ENCODE data around the gene ETS1. TPM values are rescaled to one million over a fixed set of nuclear protein-coding genes. Genes with fewer than 3 reads are reported as not detected.

Gene ETS1
- total RNA-seq, 2 experiments from 2014 or later: 203 to 466 TPM

DNA sequence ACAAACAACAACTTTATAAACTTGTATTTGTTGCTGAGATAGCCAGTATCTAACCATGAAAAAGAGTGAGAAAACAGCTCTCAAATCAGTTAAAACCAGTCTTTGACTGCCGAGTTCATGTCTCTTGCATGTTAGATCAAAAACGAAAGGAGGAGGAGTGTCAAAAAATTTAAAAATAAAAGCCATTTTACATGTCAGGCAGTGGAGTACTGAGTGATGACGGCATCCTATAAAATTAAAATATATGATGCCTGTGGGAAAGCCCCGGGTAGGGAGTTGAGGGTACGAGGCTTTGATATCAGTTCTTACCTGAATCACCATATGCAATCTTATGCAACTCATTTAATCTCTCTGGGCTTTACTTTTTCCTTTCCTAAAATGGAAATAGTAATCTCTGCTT, 117.3 kb downstream of the ETS1 start:
- TF ChIP-seq CTCF (conservative IDR thresholded peaks at IDR 0.05; ENCODE audit: low read length): no peak
- no peak for TF ChIP-seq EZH2phosphoT487 (IDR thresholded peaks at IDR 0.05; ENCODE audit: borderline replicate concordance, low read depth, low read length)
- CTCF ChIA-PET (ENCODE audit: unreplicated experiment): no interaction called here
- Histone ChIP-seq H3K9me3 (ENCODE audit: low read length) (no peaks in the 10 kb centered on the region), H2AFZ (ENCODE audit: low read length) (no peak overlapping the region), H3K27ac (ENCODE audit: low read depth, low read length, poor library complexity, severe bottlenecking) (peak overlapping the region; percentile 98), H3K79me2 (ENCODE audit: insufficient read depth, low read depth, low read length) (peaks cover 83% of the 10 kb centered on the region), H3K4me1 (ENCODE audit: insufficient read depth, low read length, poor library complexity, severe bottlenecking) (peaks cover 100% of the 10 kb centered on the region), H3K4me3 (ENCODE audit: low read depth, low read length, poor library complexity, severe bottlenecking) (peak overlapping the region; percentile 52), H3K36me3 (ENCODE audit: insufficient read depth, low read length) (peaks cover 91% of the 10 kb centered on the region), H4K20me1 (ENCODE audit: insufficient read depth, low read length) (no peaks in the 10 kb centered on the region), H3K4me2 (ENCODE audit: low read length) (peak overlapping the region; percentile 67), H3K9me2 (ENCODE audit: insufficient read depth, low read length) (no peaks in the 10 kb centered on the region)
- intact Hi-C loops (cut with micrococcal nuclease; ENCODE audit: unreplicated experiment): loop anchor here (5.0 kb wide), 2 partner anchors 372 to 1692 kb away; no protein-coding TSS in a partner anchor
- DNase-seq (ENCODE audit: low spot score): peak; percentile 44
- no TSS peak for BruUV-seq (replicated peaks)
- POLR2A ChIA-PET: interaction anchor here (0.5 to 5.3 kb wide), 11 partner anchors 48 to 161 kb away, joined by 3 to 37 read pairs (median 8); no protein-coding TSS in a partner anchor

- H3K79me2 ChIP-seq (ENCODE audit: insufficient read depth, low read depth, low read length): peaks cover 83% of the 10 kb centered on the region
- peak overlapping the region; percentile 67 for H3K4me2 ChIP-seq (ENCODE audit: low read length)
- ChIA-PET POLR2A (interaction anchor here (0.8 to 3.4 kb wide), 28 partner anchors 8 to 375 kb away, joined by 3 to 37 read pairs (median 4); no protein-coding TSS in a partner anchor), CTCF (ENCODE audit: unreplicated experiment) (interaction anchor here (0.6 to 0.9 kb wide), 2 partner anchors 71 to 81 kb away, joined by 3 to 4 read pairs; no protein-coding TSS in a partner anchor)
- no peak overlapping the region for H2AFZ ChIP-seq (ENCODE audit: low read length)
- TF ChIP-seq EZH2phosphoT487 (IDR thresholded peaks at IDR 0.05; ENCODE audit: borderline replicate concordance, low read depth, low read length) (no peak), CTCF (conservative IDR thresholded peaks at IDR 0.05; ENCODE audit: low read length) (peak; percentile 71)
- H3K9me3 ChIP-seq (ENCODE audit: low read length): no peaks in the 10 kb centered on the region
- H3K36me3 ChIP-seq (ENCODE audit: insufficient read depth, low read length): peaks cover 91% of the 10 kb centered on the region
- intact Hi-C loops (cut with micrococcal nuclease; ENCODE audit: unreplicated experiment): loop anchor here (1.0 kb wide), 4 partner anchors 8 to 161 kb away; no protein-coding TSS in a partner anchor
- peaks cover 100% of the 10 kb centered on the region for H3K4me1 ChIP-seq (ENCODE audit: insufficient read depth, low read length, poor library complexity, severe bottlenecking)
- no peaks in the 10 kb centered on the region for H4K20me1 ChIP-seq (ENCODE audit: insufficient read depth, low read length)
- peak; percentile 97 for DNase-seq (ENCODE audit: low spot score)
- H3K4me3 ChIP-seq (ENCODE audit: low read depth, low read length, poor library complexity, severe bottlenecking): peak overlapping the region; percentile 52
- peak overlapping the region; percentile 98 for H3K27ac ChIP-seq (ENCODE audit: low read depth, low read length, poor library complexity, severe bottlenecking)
- BruUV-seq (replicated peaks): no TSS peak
- H3K9me2 ChIP-seq (ENCODE audit: insufficient read depth, low read length): no peaks in the 10 kb centered on the region
Measured at GRCh38 chr11:128469220-128469619, 118.1 kb downstream of the ETS1 start.

DNA sequence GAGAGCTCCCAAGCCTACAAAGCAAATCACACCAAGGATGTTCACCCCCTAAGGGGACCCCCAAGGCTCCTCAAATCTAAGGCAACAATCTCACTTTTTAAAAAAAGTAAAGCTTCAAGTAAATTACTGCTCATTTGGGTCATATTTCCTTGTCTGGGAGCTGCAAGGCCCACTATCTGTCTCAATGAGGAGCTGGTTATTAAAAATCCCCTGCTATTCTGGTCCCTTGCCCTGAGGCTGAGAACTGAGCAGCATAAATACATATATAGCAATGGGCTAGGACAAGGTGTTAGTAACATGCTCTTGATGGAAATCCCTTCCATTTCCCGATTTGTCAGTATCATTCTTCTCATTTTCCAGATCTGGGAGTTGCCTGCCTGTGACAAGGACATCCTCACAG, 119.2 kb downstream of the ETS1 start:
- Histone ChIP-seq H3K27ac (ENCODE audit: low read depth, low read length, poor library complexity, severe bottlenecking) (peak overlapping the region; percentile 98), H3K79me2 (ENCODE audit: insufficient read depth, low read depth, low read length) (peaks cover 85% of the 10 kb centered on the region), H3K4me1 (ENCODE audit: insufficient read depth, low read length, poor library complexity, severe bottlenecking) (peaks cover 100% of the 10 kb centered on the region), H3K4me2 (ENCODE audit: low read length) (peak overlapping the region; percentile 67), H3K9me3 (ENCODE audit: low read length) (no peaks in the 10 kb centered on the region), H2AFZ (ENCODE audit: low read length) (no peak overlapping the region), H4K20me1 (ENCODE audit: insufficient read depth, low read length) (no peaks in the 10 kb centered on the region), H3K4me3 (ENCODE audit: low read depth, low read length, poor library complexity, severe bottlenecking) (peak overlapping the region; percentile 30), H3K9me2 (ENCODE audit: insufficient read depth, low read length) (no peaks in the 10 kb centered on the region), H3K36me3 (ENCODE audit: insufficient read depth, low read length) (peaks cover 91% of the 10 kb centered on the region)
- ChIA-PET CTCF (ENCODE audit: unreplicated experiment) (interaction anchor here (0.8 to 0.9 kb wide), 2 partner anchors 82 to 162 kb away, joined by 4 read pairs; no protein-coding TSS in a partner anchor), POLR2A (interaction anchor here (0.6 to 3.4 kb wide), 27 partner anchors 8 to 995 kb away, joined by 3 to 37 read pairs (median 4); no protein-coding TSS in a partner anchor)
- DNase-seq (ENCODE audit: low spot score): no peak
- BruUV-seq (replicated peaks): no TSS peak
- TF ChIP-seq EZH2phosphoT487 (IDR thresholded peaks at IDR 0.05; ENCODE audit: borderline replicate concordance, low read depth, low read length) (no peak), CTCF (conservative IDR thresholded peaks at IDR 0.05; ENCODE audit: low read length) (no peak)
- intact Hi-C loops (cut with micrococcal nuclease; ENCODE audit: unreplicated experiment): no loop called here
